A549 (cell line): Measurements from ENCODE around the gene ACADVL. TPM values are rescaled to one million over a fixed set of nuclear protein-coding genes. Genes with fewer than 3 reads are reported as not detected.

Experiments
- ATAC-seq, 2 experiments: fragments of 200-7000 bp in 1 of 2; fragments of >200 bp in 1 of 2; cut with Nextera tagmentation in 1 of 2; cut with Tn5 transposase in 1 of 2; 3 replicates each; pipeline versions ENCODE4 v1.8.0 to v1.9.1; 2018 to 2020; ENCODE audit warnings: mild to moderate bottlenecking in 1 of 2, moderate library complexity in 1 of 2
- CTCF ChIA-PET: fragments of 300-600 bp; sonication (Branson Sonifier 250); formaldehyde crosslinking; extraction: SDS; loops from one replicate; lab custom pipeline; 2021; ENCODE audit warnings: antibody characterized with exemption, inconsistent platforms; lab: Yijun Ruan, JAX
- POLR2A ChIA-PET: fragments of 350-600 bp; formaldehyde crosslinking; extraction: SDS; loops from one replicate; lab custom pipeline; 2021; ENCODE audit warnings: antibody characterized with exemption, inconsistent platforms; lab: Yijun Ruan, JAX
- DNase-seq, 2 experiments: peaks; one replicate each; pipeline versions ENCODE4 v3.0.0 to v3.0.0-alpha.2; 2011 to 2016; ENCODE audit warnings: low read depth in 1 of 2, low spot score in 1 of 2
- FAIRE-seq: peaks from 2 replicates; lab custom pipeline; 2011; peaks lifted over from hg19 to GRCh38; lab: Jason Lieb, UNC
- H3K27ac ChIP-seq, 2 experiments: fragments of >200 bp; sonication (Bioruptor Twin); formaldehyde crosslinking; 3 replicates each; pipeline ENCODE4 v1.5.1; 2016 to 2017
- H3K4me1 ChIP-seq: fragments of >200 bp; sonication (Bioruptor Twin); formaldehyde crosslinking; 3 replicates; pipeline ENCODE4 v1.6.1; 2016
- H3K4me2 ChIP-seq: fragments of >200 bp; sonication (Bioruptor Twin); formaldehyde crosslinking; 3 replicates; pipeline ENCODE4 v1.6.1; 2016
- H3K4me3 ChIP-seq: fragments of >200 bp; sonication (Bioruptor Twin); formaldehyde crosslinking; 3 replicates; pipeline ENCODE4 v1.5.1; 2016
- H3K9me3 ChIP-seq: fragments of >200 bp; sonication (Bioruptor Twin); formaldehyde crosslinking; 3 replicates; pipeline ENCODE4 v1.6.1; 2016
- CBX8 ChIP-seq: fragments of 200-600 bp; sonication (generic); IDR thresholded peaks from 2 replicates; pipeline ENCODE4 v1.6.1; 2016
- CEBPB ChIP-seq, 2 experiments: fragments of >200 bp in 1 of 2; sonication (Bioruptor Twin) in 1 of 2; formaldehyde crosslinking in 1 of 2; IDR thresholded peaks; 2 replicates each; pipeline ENCODE4 v1.6.1; 2012 to 2016
- CHD2 ChIP-seq: fragments of 150-350 bp; IDR thresholded peaks from 2 replicates; pipeline ENCODE4 v1.6.1; 2014; ENCODE audit warnings: low read length; ENCODE audit not compliant: partially characterized antibody
- CTCF ChIP-seq: fragments of >200 bp; sonication (Bioruptor Twin); formaldehyde crosslinking; IDR thresholded peaks from 3 replicates; pipeline ENCODE4 v1.5.1; 2016
- EHF ChIP-seq: fragments of 250-450 bp; sonication (Bioruptor Pico); IDR thresholded peaks from 2 replicates; pipeline ENCODE4 v1.5.0; 2020; ENCODE audit warnings: mild to moderate bottlenecking
- FOSB ChIP-seq: fragments of 250-450 bp; sonication (Bioruptor Pico); IDR thresholded peaks from 2 replicates; pipeline ENCODE4 v1.5.0; 2020; ENCODE audit warnings: mild to moderate bottlenecking, moderate library complexity
- FOSL2 ChIP-seq, 2 experiments: fragments of 450-650 bp in 1 of 2; fragments of >200 bp in 1 of 2; sonication (Bioruptor Twin) in 1 of 2; formaldehyde crosslinking; IDR thresholded peaks; 2 replicates each; pipeline versions ENCODE4 v1.5.0 to v1.6.1; 2016 to 2020; ENCODE audit warnings: mild to moderate bottlenecking in 1 of 2, moderate library complexity in 1 of 2
- FOXS1 ChIP-seq: fragments of 250-450 bp; sonication (Bioruptor Pico); IDR thresholded peaks from 2 replicates; pipeline ENCODE4 v1.5.0; 2020; ENCODE audit warnings: mild to moderate bottlenecking, moderate library complexity
- HES2 ChIP-seq: fragments of >200 bp; sonication (Bioruptor Twin); formaldehyde crosslinking; IDR thresholded peaks from 2 replicates; pipeline ENCODE4 v1.6.1; 2016
- HMGXB4 ChIP-seq: fragments of 250-450 bp; sonication (Bioruptor Pico); IDR thresholded peaks from 2 replicates; pipeline ENCODE4 v1.5.0; 2021; ENCODE audit warnings: mild to moderate bottlenecking, moderate library complexity, borderline replicate concordance
- HOXB13 ChIP-seq: fragments of 250-450 bp; sonication (Bioruptor Pico); IDR thresholded peaks from 2 replicates; pipeline ENCODE4 v1.5.0; 2020; ENCODE audit warnings: low read depth, mild to moderate bottlenecking, moderate library complexity
- HOXB5 ChIP-seq: fragments of 250-450 bp; sonication (Bioruptor Pico); IDR thresholded peaks from 2 replicates; pipeline ENCODE4 v1.5.0; 2020; ENCODE audit warnings: mild to moderate bottlenecking, moderate library complexity
- JUN ChIP-seq, 2 experiments: fragments of >200 bp; sonication (Bioruptor Twin); formaldehyde crosslinking; IDR thresholded peaks; 2 replicates in 1 of 2; 3 replicates in 1 of 2; pipeline ENCODE4 v1.6.1; 2016 to 2017
- JUNB ChIP-seq: fragments of >200 bp; sonication (Bioruptor Twin); formaldehyde crosslinking; IDR thresholded peaks from 2 replicates; pipeline ENCODE4 v1.6.1; 2016
- MAX ChIP-seq: IDR thresholded peaks from 2 replicates; pipeline ENCODE4 v1.6.1; 2012
- MAZ ChIP-seq: fragments of 150-350 bp; IDR thresholded peaks from 2 replicates; pipeline ENCODE4 v1.6.1; 2014; ENCODE audit warnings: antibody characterized with exemption, low read depth, low read length, borderline replicate concordance
- MYC ChIP-seq: IDR thresholded peaks from 2 replicates; pipeline ENCODE4 v1.6.1; 2012; ENCODE audit warnings: mild to moderate bottlenecking, inconsistent platforms, low read length, improper control_type of control experiment, borderline replicate concordance
- NR3C1 ChIP-seq: fragments of >200 bp; sonication (Bioruptor Twin); formaldehyde crosslinking; IDR thresholded peaks from 3 replicates; pipeline ENCODE4 v1.6.1; 2017
- POLR2A ChIP-seq: IDR thresholded peaks from 2 replicates; pipeline ENCODE4 v1.6.1; 2012; ENCODE audit warnings: mild to moderate bottlenecking, low read length
- RAD21 ChIP-seq, 2 experiments: fragments of >200 bp in 1 of 2; sonication (Bioruptor Twin) in 1 of 2; formaldehyde crosslinking in 1 of 2; IDR thresholded peaks in 1 of 2; conservative IDR thresholded peaks in 1 of 2; 2 replicates in 1 of 2; 3 replicates in 1 of 2; pipeline ENCODE4 v1.6.1; 2012 to 2018; ENCODE audit warnings: inconsistent platforms in 1 of 2
- REST ChIP-seq: fragments of 200-600 bp; sonication (generic); IDR thresholded peaks from 2 replicates; pipeline ENCODE4 v1.6.1; 2016; ENCODE audit warnings: antibody characterized with exemption, mild to moderate bottlenecking, moderate library complexity
- SREBF2 ChIP-seq: fragments of 450-650 bp; IDR thresholded peaks from 2 replicates; pipeline ENCODE4 v1.6.1; 2014; ENCODE audit warnings: mild to moderate bottlenecking, moderate library complexity
- TP53 ChIP-seq: fragments of 250-450 bp; sonication (Bioruptor Pico); IDR thresholded peaks from 2 replicates; pipeline ENCODE4 v1.5.0; 2021; ENCODE audit warnings: mild to moderate bottlenecking, moderate library complexity
- ZFP36 ChIP-seq: fragments of 450-650 bp; IDR thresholded peaks from 2 replicates; pipeline ENCODE4 v1.6.1; 2014; ENCODE audit warnings: borderline replicate concordance; ENCODE audit not compliant: partially characterized antibody
- WGBS: methylation state at CpG from one replicate; pipeline ENCODE4 v1.1.6; 2017; ENCODE audit errors: missing lambda C conversion rate; 5-methylcytosine and 5-hydroxymethylcytosine counted together
- polyA plus RNA-seq, 4 experiments: library from polyadenylated mRNA; depleted of rRNA in 3 of 4; stranded (reverse); fragments of >200 nt; fragmentation: RNase III in 1 of 4; extraction: RNeasy Plus Mini Kit Qiagen cat#74134 plus additional on column Dnase treatment in 1 of 4; gene quantifications; 2 replicates in 3 of 4; 3 replicates in 1 of 4; pipeline ENCODE4 v1.2.3, GENCODE V29; 2011 to 2017

The ACADVL gene
- polyA plus RNA-seq, 2 of the 4 experiments (the other 2 are of a cell fraction), result 238 to 425 TPM

GRCh38 chr17:7235693-7236665 lies 16.2 kb downstream of the ACADVL start:
- H3K4me1 ChIP-seq, result peaks cover 55% of the 10 kb centered on the region
- ATAC-seq, result no peak
- no peak for DNase-seq
- CTCF ChIA-PET, result interaction anchor here (1.1 to 17.3 kb wide), 9 partner anchors 14 to 191 kb away, joined by 3 to 169 read pairs (median 7); partner anchors contain the start of genes ACADVL and DLG4
- no peak overlapping the region for H3K4me3 ChIP-seq
- peak overlapping the region; percentile 92 for H3K4me2 ChIP-seq
- TF ChIP-seq FOSL2 (IDR thresholded peaks at IDR 0.05), result no peak
- TF ChIP-seq FOSL2 (CRISPR knock-in tag; IDR thresholded peaks at IDR 0.05), result peak; percentile 75
- TF ChIP-seq FOXS1 (CRISPR knock-in tag), result no peak
- TF ChIP-seq HOXB13 (CRISPR knock-in tag), result no peak
- TF ChIP-seq ZFP36, result no peak
- TF ChIP-seq CTCF, result no peak
- no peak for TF ChIP-seq SREBF2
- no peak for TF ChIP-seq RAD21 (conservative IDR thresholded peaks at IDR 0.05 in 1 of 2, IDR thresholded peaks at IDR 0.05 in 1 of 2)
- no peak; a peak in 1 of 5 replicates for TF ChIP-seq JUN (IDR thresholded peaks at IDR 0.05)
- H3K9me3 ChIP-seq, result no peaks in the 10 kb centered on the region
- FAIRE-seq, result no peak
- H3K27ac ChIP-seq, result peak overlapping the region; percentile 1 to 94; a peak in 2 of 6 replicates
- 80% methylated on average over 21 of the region's 22 CpGs for WGBS
- POLR2A ChIA-PET, result interaction anchor here (6.9 kb wide), 1 partner anchor 16 kb away, joined by 63 read pairs; the partner anchor contains the start of genes ACADVL and DLG4

GRCh38 chr17:7236808-7237207 lies 17.1 kb downstream of the ACADVL start:
- FAIRE-seq (no peak), DNase-seq (no peak), ATAC-seq (no peak)
- TF ChIP-seq CBX8 (no peak), NR3C1 (no peak), EHF (no peak), TP53 (CRISPR knock-in tag) (no peak), JUNB (no peak), HMGXB4 (CRISPR knock-in tag) (no peak), FOSB (CRISPR knock-in tag) (no peak), HOXB5 (CRISPR knock-in tag) (no peak), CEBPB (IDR thresholded peaks at IDR 0.05) (no peak), MAZ (no peak), POLR2A (no peak), MYC (no peak), MAX (no peak), CHD2 (no peak), HES2 (no peak), REST (no peak)
- Histone ChIP-seq H3K9me3 (no peaks in the 10 kb centered on the region), H3K4me2 (peak overlapping the region; percentile 69), H3K4me1 (peaks cover 60% of the 10 kb centered on the region), H3K4me3 (peak overlapping the region; percentile 99; the same call in 2 of the 3 replicates), H3K27ac (peak overlapping the region in 1 of 2 experiments; percentile 98; a peak in 4 of 6 replicates)
- ChIA-PET CTCF (interaction anchor here (1.1 to 17.3 kb wide), 8 partner anchors 15 to 191 kb away, joined by 3 to 169 read pairs (median 5); partner anchors contain the start of genes ACADVL and DLG4), POLR2A (interaction anchor here (6.9 kb wide), 1 partner anchor 17 kb away, joined by 63 read pairs; the partner anchor contains the start of genes ACADVL and DLG4)
- WGBS, result 91% methylated on average over 6 of the region's 6 CpGs
